ENCODE data around the gene SLC7A4. TPM values are rescaled to one million over a fixed set of nuclear protein-coding genes. Genes with fewer than 3 reads are reported as not detected.

SLC7A4 gene
- total and polyA plus RNA-seq, 2 of the 8 experiments (the other 6 are each of a cell fraction or from before 2014, with no cell fraction given), result 0.92 TPM; not detected in 1

DNA sequence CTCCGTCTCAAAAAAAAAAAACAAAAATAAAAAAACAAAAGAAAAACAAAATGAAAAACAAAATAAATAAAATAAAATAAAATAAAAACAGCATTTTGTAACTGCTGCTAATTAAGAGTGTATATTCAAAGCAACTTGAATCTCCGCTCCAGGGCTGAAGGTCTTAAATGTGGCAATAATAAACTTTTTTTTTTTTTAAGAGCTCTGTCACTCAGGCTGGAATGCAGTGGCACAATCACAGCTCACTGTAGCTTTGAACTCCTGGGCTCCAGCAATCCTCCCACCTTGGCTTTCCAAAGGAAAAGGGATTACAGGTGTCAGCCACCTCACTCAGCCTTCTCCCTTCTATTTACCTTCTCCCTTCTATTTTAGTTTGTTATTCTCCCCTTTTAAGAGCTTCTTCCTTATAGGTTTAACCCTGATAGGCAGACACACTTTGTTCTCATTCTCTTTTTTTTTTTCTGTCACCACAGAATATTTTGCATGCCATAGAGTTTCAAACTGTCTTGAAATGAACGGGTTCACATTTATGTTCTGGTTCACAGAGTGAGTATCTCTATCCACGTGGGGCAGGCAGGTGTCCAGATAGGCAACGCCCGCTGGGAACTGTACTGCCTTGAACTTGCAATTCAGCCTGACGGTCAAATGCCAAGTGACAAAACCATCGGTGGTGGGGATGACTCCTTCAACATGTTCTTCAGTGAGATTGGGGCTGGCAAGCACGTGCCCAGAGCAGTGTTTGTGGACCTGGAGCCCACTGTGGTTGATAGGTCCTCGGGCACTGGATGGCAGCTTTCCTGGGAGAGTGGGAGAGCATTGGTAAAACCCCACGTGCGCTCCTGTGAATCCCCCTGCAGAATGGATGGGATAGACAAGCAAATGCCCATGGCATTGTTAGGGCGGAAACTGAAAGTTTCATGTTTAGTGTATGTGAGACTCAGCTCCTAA is 32.8 kb upstream of the SLC7A4 start:
- Histone ChIP-seq H3K23me2 (ENCODE audit: low read depth, low read length) (no peaks in the 10 kb centered on the region), H3K23ac (ENCODE audit: insufficient read length) (no peak overlapping the region), H4K91ac (replicated peaks; ENCODE audit: insufficient read length, low read length) (no peak overlapping the region), H3K27ac (ENCODE audit: low read depth, low read length) (no peak overlapping the region), H3K56ac (replicated peaks; ENCODE audit: insufficient read length, low read depth, low read length) (no peak overlapping the region), H2BK5ac (ENCODE audit: low read depth, low read length) (no peak overlapping the region), H3K9me3 (ENCODE audit: insufficient read depth in 2 of 2, low read depth in 1 of 2, low read length in 1 of 2) (no peaks in the 10 kb centered on the region), H2BK20ac (ENCODE audit: low read length) (no peak overlapping the region), H3K18ac (ENCODE audit: extremely low read depth, low read length) (no peak overlapping the region), H3K4ac (replicated peaks; ENCODE audit: insufficient read length, low read depth, low read length) (no peak overlapping the region), H3K79me2 (ENCODE audit: control insufficient read depth in 1 of 2, insufficient read depth in 2 of 2, low read length in 2 of 2) (no peaks in the 10 kb centered on the region), H2BK15ac (ENCODE audit: low read length) (no peak overlapping the region), H2BK120ac (replicated peaks; ENCODE audit: low read depth, low read length) (no peak overlapping the region), H3K36me3 (ENCODE audit: control insufficient read depth in 2 of 4, insufficient read depth in 4 of 4, low read length in 3 of 4) (no peaks in the 10 kb centered on the region), H4K5ac (ENCODE audit: insufficient read length, low read depth, low read length) (no peak overlapping the region), H3K27me3 (replicated peaks in 1 of 4; ENCODE audit: control insufficient read depth in 3 of 4, extremely low read depth in 1 of 4, insufficient read depth in 3 of 4, low read length in 3 of 4) (peaks cover 0 to 2% (median 0%) of the 10 kb centered on the region in 4 experiments; a peak in 1 of 7 replicates), H3K79me1 (ENCODE audit: low read depth, low read length) (no peaks in the 10 kb centered on the region), H3K14ac (ENCODE audit: insufficient read length) (no peak overlapping the region), H4K20me1 (replicated peaks in 1 of 2; ENCODE audit: control insufficient read depth in 1 of 2, insufficient read depth in 2 of 2, low read length in 2 of 2) (no peaks in the 10 kb centered on the region), H3K4me3 (ENCODE audit: extremely low read depth in 1 of 4, insufficient read depth in 2 of 4, low read depth in 3 of 4, low read length in 4 of 4) (no peak overlapping the region), H3K9ac (replicated peaks in 1 of 4; ENCODE audit: extremely low read depth in 1 of 4, low read depth in 3 of 4, low read length in 3 of 4) (no peak overlapping the region), H3K4me1 (replicated peaks in 1 of 4; ENCODE audit: control insufficient read depth in 3 of 4, insufficient read depth in 4 of 4, low read length in 3 of 4) (no peaks in the 10 kb centered on the region), H2AFZ (ENCODE audit: low read length) (no peak overlapping the region), H4K8ac (ENCODE audit: extremely low read depth, insufficient read depth, low read length) (no peak overlapping the region), H2BK12ac (ENCODE audit: low read depth, low read length) (no peak overlapping the region), H2AK5ac (ENCODE audit: low read depth, low read length) (no peak overlapping the region), H3K4me2 (ENCODE audit: insufficient read depth in 1 of 2, low read depth in 2 of 2, low read length in 2 of 2) (no peak overlapping the region)
- no peak for FAIRE-seq
- WGBS, 2 experiments (ENCODE audit: extremely low coverage in 1 of 2, insufficient coverage in 1 of 2, insufficient read length in 1 of 2, insufficient replicate concordance in 2 of 2, low coverage in 1 of 2, low lambda C conversion rate in 2 of 2, missing lambda C conversion rate in 1 of 2), result 74% methylated on average over 12 of the region's 13 CpGs; no CpG with 5 or more reads in 1 of the 2 experiments
- no peak for DNase-seq (ENCODE audit: low read depth in 1 of 2, low spot score in 2 of 2)
- ChIA-PET CTCF (ENCODE audit: partially characterized antibody) (interaction anchor here (0.6 to 1.4 kb wide), 7 partner anchors 11 to 52 kb away, joined by 3 to 4 read pairs (median 3); no protein-coding TSS in a partner anchor), POLR2A (ENCODE audit: partially characterized antibody) (interaction anchor here (0.6 to 1.0 kb wide), 2 partner anchors 21 to 232 kb away, joined by 3 to 5 read pairs; no protein-coding TSS in a partner anchor)
- TF ChIP-seq RAD21 (IDR thresholded peaks at IDR 0.05 in 1 of 2, conservative IDR thresholded peaks at IDR 0.05 in 1 of 2; ENCODE audit: low read depth in 2 of 2, low read length in 2 of 2) (no peak), MAFK (IDR thresholded peaks at IDR 0.05; ENCODE audit: low read depth, low read length) (no peak), ASH2L (IDR thresholded peaks at IDR 0.05; ENCODE audit: low read length) (no peak), RNF2 (IDR thresholded peaks at IDR 0.05; ENCODE audit: borderline replicate concordance, low read depth, low read length, missing control alignments, poor library complexity, severe bottlenecking) (no peak), TAF7 (optimal IDR thresholded peaks at IDR 0.05; ENCODE audit: borderline replicate concordance, low read depth, low read length) (no peak), SUZ12 (IDR thresholded peaks at IDR 0.05; ENCODE audit: low read length) (no peak), SIX5 (IDR thresholded peaks at IDR 0.05; ENCODE audit: low read depth, low read length) (no peak), POLR2A (IDR thresholded peaks at IDR 0.05; ENCODE audit: control extremely low read depth in 1 of 2, low read depth in 2 of 2, low read length in 2 of 2) (no peak), EP300 (IDR thresholded peaks at IDR 0.05; ENCODE audit: borderline replicate concordance in 1 of 2, low read depth in 2 of 2, low read length in 2 of 2) (no peak), RXRA (IDR thresholded peaks at IDR 0.05; ENCODE audit: insufficient read depth, low read depth, low read length) (no peak), SRF (IDR thresholded peaks at IDR 0.05; ENCODE audit: low read depth, low read length) (no peak)

Measured in H1 (cell line).